Testis (tissue), 2 donors: ENCODE results near the gene TENT4A.

Source experiments
- CTCF ChIP-seq, 3 experiments: fragments of 450-650 bp in 2 of 3; fragments of 200-600 bp in 1 of 3; sonication (generic) in 1 of 3; IDR thresholded peaks; one replicate each; pipeline ENCODE4 v1.5.1; 2016 to 2019; ENCODE audit warnings: antibody characterized with exemption in 3 of 3, mild to moderate bottlenecking in 2 of 3, moderate library complexity in 1 of 3
- POLR2A ChIP-seq: fragments of 450-650 bp; IDR thresholded peaks from one replicate; pipeline ENCODE4 v1.6.1; 2017; ENCODE audit warnings: antibody characterized with exemption, mild to moderate bottlenecking, moderate library complexity

- TF ChIP-seq CTCF (IDR thresholded peaks at IDR 0.05) (no peak), POLR2A (no peak)
Measured at GRCh38 chr5:6744841-6745705, 31.8 kb downstream of the TENT4A start.
